ENCODE results near the gene PLEK.
"Not testable (repeated sequence)": the region's sequence is repeated elsewhere in the genome, so short reads cannot be mapped to it uniquely, and the experiment has no call there.

The PLEK gene

DNA sequence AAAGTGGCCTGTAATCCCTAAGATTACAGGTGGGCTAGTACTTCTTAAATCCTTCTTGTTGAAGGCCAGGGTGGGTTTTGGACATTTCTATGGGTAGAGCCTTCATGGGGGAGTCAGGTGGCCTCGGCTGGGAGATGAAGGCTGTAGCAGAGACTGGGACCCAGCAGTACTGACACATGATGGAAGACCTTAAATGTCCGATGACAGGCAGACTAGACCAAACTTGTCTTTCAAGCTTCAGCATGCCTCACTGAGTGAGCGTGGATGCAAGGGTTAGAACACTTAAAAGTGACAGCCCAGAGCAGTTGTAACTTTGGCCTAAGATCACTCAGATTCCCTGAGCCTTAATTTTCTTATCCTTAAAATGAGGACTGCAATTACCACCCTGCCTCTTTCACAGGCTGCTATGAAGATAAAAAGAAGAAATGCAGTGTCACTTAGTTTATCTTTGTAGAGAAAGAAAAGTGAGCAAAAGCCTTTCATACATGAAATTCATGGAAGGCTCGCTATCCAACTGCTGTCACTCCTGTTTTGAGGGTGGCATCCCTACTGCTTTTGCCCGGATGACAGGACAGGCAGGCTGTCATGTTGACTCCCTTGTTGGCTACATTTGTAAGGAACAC is 19.5 kb downstream of the PLEK start:
- DNase-seq (ENCODE audit: low read depth, low spot score), result no peak

DNA sequence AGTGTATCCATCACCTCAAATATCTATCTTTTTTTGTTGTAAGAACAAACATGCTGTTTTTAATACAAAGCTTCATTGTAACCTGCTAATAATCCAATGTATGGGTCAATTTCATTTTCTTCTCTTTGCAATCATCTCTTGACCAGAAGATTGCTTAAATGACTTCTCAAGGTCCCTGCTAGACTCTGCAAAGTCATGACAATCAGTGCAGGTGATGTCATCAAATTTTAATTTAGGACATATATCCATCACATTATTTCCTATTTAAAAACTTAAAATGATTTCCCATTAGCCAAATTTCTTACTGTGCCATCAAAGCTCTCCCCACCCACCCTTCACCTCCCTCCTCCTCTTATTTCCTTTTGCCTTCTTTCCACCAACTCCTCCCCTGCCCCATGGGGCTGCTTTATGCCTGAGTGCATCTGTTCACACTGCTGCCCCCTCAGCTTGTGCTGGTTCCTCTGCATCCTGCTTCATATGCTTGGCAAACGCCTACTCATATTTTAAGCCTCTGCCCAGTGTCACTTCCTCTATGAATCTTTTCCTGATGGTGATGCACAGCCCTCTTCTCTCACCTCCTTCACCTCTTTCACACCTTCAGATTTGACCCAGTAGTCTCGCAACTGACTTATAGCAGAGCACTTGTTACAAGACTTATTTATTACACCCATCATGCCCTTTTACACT is 20.3 kb downstream of the PLEK start:
- DNase-seq (ENCODE audit: low read depth, low spot score), result no peak

DNA sequence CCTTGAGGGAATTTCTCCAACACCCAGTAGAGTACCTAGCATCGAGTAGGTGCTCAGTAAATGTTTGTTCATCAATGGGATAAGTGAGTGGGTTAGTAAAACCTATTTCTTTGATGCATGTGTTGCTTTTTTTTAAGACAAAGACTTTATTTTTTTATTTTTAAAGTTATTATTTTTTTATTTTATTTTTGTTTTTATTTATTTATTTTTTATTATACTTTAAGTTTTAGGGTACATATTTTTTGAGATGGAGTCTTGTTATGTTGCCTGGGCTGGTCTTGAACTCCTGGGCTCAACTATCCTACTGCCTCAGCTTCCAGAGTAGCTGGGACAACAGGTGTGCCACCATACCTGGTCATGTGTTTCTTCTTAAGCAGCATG is 20.8 kb downstream of the PLEK start:
- DNase-seq (ENCODE audit: low read depth, low spot score), result no peak

DNA sequence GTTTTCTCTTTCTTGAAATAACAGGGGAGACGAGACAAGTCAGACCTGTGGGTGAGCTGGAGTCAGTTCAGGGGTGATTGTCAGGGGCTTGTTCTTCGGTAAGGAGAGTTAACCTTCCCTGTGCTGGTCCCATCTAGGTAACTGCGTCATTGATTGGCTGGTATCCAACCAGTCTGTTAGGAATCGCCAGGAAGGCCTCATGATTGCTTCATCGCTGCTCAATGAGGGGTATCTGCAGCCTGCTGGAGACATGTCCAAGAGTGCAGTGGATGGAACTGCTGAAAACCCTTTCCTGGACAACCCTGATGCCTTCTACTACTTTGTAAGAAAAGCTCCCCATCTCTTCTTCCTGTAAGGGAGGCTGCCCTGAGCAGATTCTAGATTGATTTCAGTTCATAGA is 21.3 kb downstream of the PLEK start:
- DNase-seq (ENCODE audit: low read depth, low spot score), result no peak

DNA sequence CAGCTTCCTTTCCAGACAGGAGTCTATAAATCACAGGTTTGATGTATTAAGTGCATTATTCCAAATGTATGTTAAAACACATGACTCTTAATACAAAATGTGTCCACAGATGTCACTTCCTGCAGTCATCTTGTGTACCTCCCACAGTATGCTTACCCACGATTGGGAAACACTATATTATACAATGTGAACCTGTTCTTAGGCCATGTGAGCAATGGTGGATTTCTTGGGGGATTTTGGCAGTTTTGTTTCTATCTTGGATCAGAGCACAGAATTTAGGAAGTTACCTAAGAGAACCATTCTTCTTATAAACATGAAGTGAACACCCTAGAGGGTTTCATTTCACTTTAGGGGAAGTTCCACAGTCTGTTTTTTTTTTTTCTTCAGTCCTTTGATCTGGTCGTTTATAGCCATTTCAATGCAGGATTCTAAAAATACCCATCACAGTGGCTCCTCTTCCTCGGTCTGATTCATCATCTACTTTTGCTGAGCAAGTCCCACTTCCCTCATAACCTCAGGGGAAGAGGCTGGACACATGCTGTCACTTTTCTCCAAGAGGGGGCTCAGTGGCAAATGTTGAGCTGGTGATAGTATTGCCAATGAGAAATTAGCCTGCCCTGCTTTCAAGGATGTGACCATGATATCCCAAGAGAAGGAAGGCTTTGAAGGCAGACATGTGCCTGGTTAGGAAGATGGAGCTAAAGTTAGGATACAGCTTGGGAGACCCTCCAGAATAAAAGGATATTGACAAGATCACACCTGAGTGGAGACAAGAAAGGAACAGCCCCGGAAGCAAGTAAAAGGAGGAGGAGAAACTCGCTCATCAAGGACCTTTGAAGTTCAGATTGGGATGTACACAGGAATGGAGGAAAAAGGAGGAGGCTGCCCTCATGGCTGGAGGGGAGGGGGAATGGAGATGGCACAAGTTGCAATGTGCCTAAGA is 22.6 kb downstream of the PLEK start:
- no peak for DNase-seq (ENCODE audit: low read depth, low spot score)

DNA sequence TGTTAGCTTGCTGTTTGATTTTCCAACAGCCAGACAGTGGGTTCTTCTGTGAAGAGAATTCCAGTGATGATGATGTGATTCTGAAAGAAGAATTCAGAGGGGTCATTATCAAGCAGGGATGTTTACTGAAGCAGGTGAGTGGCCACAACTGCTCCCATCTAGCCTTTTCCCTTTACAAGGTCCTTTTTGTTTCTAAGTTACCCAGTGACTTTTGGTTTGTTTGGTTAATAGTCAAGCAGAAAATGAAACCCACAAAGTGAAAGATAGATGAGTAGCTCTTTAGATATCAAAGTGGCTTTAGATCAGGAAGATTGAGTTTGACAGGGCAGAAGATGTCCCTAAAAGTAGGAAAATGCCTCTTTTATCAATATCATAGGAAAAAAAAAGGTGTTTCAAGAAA is 23.3 kb downstream of the PLEK start:
- no peak for DNase-seq (ENCODE audit: low read depth, low spot score)

DNA sequence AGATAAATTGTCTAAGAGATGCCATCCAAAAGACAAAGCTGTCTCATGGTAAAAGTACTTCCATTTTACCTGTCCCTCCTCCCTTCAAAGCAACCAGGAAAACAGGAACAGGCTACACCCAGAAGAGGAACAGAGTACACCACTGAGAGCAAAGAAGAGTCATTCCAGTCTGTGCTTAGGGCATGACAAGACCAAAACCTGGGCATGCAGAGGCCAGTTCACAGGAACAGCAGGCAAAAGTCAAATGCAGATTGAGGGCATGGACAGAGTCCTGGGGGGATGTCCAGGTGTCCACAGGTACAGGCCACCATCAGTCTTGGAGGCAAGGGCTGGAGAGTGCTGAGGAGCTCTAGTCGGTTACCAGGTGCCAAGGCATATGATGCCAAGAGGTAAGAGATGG is 23.7 kb downstream of the PLEK start:
- DNase-seq (ENCODE audit: low read depth, low spot score), result no peak

DNA sequence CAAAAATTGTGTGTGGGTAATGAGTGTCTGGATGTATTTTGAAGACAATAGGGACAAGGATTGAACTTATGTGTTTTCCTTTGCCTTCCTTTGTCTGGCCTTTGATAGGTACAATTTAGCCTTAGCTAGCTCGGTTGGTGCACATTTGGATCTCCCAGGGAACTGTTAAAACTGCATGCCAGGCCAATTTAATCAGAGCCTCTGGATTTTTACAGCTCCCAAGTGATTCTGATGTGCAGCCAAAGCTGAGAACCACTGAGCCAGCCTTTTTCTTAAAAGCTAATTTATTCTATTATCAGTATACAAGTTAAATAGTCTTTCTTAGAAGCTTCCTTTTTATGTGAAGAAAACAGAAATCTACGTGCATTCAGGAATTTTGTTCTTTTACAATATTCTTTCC is 25.0 kb downstream of the PLEK start:
- no peak for DNase-seq (ENCODE audit: low read depth, low spot score)

DNA sequence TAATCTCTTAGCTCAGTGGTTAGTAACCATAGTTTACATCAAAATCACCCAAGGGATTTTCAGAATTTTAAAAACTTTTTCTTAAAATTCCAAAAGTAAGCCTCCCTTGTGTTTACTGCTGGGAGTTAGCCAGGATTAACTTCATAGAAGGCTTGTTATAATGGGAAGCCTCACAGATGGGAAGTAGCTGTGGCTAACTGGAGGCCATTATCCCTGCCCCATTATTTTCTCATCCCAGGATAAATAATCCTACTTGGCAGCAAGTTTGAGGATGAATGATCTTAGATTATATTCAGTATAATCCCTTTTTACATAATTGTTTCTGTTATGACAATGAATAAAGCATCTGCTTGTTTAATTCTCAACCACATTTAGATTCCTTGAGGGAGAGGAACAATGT is 25.5 kb downstream of the PLEK start:
- DNase-seq (ENCODE audit: low read depth, low spot score), result no peak

DNA sequence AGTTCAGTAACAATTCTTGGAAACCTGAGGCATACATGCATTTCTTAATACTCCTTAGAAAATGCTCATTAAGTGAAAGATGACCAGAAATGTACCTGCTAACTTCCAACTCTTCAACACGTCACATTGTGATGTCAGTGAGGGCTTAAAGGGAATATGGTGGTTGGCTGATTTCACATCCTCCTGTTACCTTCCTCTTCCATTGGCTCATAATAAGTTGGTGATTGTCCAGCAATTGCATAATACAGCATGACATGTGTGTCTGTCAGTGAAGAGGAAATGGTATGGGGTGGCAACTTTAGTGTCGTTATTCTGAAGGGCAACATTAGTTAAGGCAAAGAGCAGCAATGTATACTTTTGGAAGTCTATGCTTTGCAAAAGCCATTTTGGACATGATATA is 26.0 kb downstream of the PLEK start:
- DNase-seq (ENCODE audit: low read depth, low spot score), result no peak

DNA sequence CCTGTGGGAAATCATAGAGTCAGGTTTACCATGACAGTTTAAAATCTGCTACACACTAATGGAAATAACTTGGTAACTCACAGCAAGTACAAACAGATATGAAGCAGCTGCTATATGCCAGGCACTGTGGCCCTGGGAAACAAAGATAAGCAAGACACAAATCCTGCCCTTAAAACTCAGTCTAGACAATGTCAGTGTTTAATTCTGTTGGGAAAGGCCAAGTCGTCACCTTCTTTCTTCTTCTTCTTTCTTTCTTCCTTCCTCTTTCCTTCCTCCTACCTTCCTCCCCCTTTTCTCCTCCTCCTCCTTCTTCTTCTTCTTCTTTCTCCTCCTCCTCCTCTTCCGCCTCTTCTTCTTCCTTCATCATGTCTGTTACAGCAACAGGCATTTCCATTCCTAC is 26.8 kb downstream of the PLEK start:
- DNase-seq (ENCODE audit: low read depth, low spot score), result no peak

DNA sequence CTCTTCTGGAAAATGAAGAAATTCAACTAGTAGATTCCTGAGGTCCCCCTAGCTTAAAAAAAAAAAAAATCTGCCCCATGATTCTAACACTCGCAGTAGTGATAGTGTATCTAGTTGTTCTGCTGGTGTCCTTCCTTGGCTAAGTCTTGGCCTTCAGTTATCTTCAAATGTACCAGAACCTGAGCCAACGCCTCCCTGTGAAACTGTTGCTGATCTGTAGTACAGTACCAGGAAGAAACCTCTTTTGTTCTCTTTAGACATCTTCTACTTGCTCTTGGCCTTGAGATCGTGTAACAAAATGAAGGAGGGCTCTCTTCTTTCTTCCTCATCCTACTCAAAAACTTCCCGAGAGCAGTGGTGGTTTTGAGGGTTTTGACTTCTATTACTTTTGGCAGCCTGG is 31.0 kb downstream of the PLEK start:
- DNase-seq (ENCODE audit: low read depth, low spot score), result no peak

DNA sequence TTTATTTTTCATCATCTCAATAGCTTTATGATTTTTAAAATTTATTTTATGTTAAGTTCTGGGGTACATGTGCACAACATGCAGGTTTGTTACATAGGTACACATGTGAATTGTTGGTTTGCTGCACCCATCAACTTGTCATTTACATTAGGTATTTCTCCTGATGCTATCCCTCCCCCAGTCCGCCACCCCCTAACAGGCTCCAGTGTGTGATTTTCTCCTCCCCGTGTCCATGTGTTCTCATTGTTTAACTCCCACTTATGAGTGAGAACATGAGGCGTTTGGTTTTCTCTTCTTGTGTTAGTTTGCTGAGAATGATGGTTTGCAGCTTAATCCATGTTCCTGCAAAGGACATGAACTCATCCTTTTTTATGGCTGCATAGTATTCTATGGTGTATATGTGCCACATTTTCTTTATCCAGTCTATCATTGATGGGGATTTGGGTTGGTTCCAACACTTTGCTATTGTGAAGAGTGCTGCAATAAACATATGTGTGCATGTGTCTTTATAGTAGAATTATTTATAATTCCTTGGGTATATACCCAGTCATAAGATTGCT is 32.7 kb downstream of the PLEK start:
- DNase-seq (ENCODE audit: low read depth, low spot score), result not testable (repeated sequence)

DNA sequence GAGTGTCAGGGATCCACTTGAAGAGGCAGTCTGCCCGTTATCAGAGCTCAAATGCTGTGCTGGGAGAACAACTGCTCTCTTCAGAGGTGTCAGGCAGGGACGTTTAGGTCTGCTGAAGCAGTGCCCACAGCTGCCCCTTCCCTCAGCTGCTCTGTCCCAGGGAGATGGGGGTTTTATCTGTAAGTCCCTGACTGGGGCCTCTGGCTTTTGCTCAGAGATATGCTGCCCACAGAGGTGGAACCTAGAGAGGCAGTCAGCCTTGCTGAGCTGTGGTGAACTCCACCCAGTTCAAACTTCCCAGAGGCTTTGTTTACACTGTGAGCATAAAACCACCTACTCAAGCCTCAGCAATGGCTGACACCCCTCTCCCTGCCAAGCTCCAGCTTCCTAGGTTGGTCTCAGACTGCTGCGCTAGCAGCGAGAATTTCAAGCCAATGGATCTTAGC is 38.1 kb downstream of the PLEK start:
- no peak for DNase-seq (ENCODE audit: low read depth, low spot score)

DNA sequence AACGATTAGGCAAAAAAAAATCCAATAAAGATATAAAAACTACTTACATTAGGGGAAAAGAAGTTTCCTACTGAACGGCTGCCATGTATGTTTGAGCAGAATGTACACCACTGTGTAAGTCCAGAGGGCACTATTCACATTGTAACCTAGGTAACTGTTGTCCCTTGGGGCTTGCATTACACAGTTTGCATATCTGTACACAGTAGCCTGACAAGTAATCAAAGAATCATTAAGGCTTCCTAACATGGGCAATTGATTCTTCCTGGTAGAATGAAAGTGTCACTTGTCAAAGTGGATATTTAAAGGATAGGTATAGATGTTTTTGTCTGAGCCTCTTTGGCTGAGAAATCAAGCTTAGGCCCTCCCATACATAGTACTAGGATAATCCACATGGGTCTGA is 39.1 kb downstream of the PLEK start:
- no peak for DNase-seq (ENCODE audit: low read depth, low spot score)

DNA sequence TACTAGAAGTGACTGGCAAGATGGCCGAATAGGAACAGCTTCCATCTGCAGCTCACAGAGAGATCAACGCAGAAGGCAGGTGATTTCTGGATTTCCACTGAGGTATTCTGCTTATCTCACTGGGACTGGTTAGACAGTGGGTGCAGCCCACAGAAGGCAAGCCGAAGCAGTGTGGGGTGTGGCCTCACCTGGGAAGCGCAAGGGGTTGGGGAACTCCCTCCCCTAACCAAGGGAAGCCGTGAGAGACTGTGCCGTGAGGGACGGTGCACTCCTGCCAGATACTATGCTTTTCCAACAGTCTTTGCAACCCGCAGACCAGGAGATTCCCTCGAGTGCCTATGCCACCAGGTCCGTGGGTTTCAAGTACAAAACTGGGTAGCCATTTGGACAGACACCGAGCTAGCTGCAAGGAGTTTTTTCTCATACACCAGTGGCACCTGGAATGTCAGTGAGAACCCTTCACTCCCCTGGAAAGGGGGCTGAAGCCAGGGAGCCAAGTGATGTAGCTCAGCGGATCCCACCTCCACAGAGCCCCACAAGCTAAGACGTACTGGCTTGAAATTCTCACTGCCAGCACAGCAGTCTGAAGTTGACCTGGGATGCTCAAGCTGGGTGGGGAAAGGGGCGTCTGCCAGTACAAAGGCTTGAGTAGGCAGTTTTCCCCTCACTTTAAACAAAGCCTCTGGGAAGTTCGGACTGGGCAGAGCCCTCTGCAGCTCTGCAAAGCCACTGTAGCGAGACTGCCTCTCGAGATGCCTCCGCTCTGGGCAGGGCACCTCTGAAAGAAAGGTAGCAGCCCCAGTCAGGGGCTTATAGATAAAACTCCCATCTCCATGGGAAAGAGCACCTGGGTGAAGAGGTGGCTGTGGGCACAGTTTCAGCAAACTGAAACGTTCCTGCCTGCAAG is 40.1 kb downstream of the PLEK start:
- no peak for DNase-seq (ENCODE audit: low read depth, low spot score)

DNA sequence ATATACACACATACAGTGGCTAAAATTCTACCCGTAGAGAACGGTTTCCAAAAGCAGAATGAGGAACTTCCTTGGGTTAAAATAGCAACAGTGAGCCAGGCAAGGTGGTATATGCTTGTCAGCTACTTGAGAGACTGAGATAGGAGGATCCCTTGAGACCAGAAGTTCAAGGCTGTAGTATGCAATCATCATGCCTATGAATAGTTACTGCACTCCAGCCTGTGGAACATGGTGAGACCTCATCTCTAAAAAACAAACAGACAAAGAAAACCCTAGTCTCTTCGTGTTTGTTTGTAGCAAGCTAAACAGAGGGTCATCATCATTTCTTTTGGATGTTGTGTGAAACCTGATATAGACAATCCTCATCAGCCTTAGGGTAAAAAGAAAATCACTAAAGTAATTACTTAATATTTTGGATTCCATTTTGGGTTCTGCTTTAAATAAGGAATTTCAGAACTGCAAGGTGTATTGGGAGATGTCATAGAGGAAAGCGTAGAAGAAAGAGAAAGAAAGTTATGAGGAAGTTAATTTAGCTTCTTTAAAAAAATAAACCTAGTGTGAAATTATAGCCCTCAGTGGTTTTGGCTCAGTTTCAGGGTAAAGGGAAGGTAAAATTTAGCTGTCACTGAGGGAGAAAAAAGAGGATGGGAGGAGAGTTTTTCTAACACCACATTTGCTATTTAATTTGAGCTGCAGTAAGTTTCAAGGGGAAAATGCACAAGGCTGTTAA is 46.5 kb downstream of the PLEK start:
- DNase-seq (ENCODE audit: low read depth, low spot score), result no peak

DNA sequence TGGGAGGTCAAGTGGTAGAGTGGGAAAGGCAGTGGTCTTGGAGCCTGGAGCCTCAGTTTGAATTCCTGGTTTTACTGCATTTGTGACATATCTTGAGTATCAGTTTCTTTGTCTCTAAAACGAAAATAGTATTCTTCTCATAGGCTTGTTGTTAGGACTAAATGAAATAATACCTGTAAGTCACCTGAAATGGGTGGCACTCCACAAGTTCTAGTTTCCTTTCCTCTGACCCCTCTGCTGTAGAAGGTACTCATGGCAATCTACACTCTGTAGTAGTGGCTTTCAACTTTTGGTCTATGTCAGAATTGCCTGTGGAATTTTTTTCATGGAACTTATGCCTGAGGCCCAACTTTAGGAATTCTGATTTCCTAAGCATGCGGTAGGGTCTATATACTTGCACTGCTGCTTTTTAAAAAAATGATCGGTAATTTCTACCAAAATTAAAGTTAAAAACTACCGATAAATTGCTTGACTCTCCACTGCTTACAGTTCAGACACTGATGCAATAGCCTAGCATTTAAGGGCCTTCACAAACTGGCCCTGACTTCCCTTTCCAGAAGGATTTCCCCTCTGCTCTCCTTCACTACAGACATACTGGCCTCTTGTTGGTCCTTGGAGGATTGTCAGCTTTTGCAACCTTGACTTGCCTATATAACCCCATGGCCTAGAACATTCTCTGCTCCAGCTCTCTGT is 47.2 kb downstream of the PLEK start:
- DNase-seq (ENCODE audit: low read depth, low spot score), result no peak

DNA sequence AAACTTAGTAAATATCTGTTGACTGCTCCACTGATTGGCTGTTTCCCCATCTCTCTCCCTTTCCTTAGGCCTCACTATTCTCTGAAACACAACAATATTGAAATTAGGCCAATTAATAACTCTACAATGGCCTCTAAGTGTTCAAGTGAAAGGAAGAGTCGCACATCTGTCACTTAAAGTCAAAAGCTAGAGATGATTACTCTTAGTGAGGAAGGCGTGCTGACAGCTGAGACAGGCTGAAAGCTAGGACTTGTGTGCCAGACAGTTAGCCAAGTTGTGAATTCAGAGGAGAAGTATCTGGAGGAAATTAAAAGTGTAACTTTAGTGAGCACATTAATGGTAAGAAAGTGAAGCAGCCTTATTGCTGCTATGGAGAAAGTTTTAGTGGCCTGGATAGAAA is 48.4 kb downstream of the PLEK start:
- no peak for DNase-seq (ENCODE audit: low read depth, low spot score)

DNA sequence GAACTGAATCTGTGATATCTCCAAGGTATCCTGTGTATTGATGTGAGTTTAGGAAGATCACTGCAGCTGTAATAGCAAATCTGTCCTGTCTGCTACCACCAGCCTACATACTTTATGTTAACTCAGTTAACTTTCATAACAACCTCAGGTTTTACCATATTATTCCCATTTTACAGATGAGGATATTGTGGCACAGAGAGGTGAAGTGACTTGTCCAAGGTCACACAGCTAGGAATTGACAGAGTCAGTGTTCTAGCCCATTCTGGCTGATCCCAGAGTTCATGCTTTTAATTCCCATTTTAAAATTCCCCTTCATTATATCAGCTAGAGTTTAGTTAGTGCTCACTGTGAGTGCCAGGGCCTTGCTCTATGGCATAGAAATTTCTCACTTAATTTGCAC is 49.4 kb downstream of the PLEK start:
- DNase-seq (ENCODE audit: low read depth, low spot score), result no peak

Measured in astrocyte of the hippocampus (primary cell).